Prostate gland (tissue), 2 donors: Measurements from ENCODE around the gene TAF11L9. TPM values are rescaled to one million over a fixed set of nuclear protein-coding genes. Genes with fewer than 3 reads are reported as not detected.

ENCODE experiments used
- small RNA-seq, 2 donors: library from RNA; depleted of rRNA; stranded (forward); fragments of <200 nt; gene quantifications; one replicate each; pipeline ENCODE3, GENCODE V24; 2016
- total RNA-seq, 2 donors: library from RNA; depleted of rRNA; stranded (reverse); fragments of >200 nt; gene quantifications; one replicate each; pipeline ENCODE4 v1.1.0, GENCODE V29; 2016

The TAF11L9 gene
- total RNA-seq, 2 donors from 2014 or later = not detected

Small RNA genes within 50 kb of the gene (small RNA-seq; reads per million reads assigned to genes)
- 0 reads per million in 2 donors for gene AC233724.3
- gene AC233724.4 = 0 reads per million in 2 donors
- 0 reads per million in 2 donors for gene AC233724.6
- gene AC233724.7 = 0 reads per million in 2 donors

Other genes with a start within 250 kb of the TAF11L9 start
- not detected for gene TAF11L2, start 96.2 kb downstream of the TAF11L9 start, total RNA-seq
- gene TAF11L3, start 76.0 kb downstream of the TAF11L9 start, total RNA-seq = not detected
- not detected for gene TAF11L4, start 72.6 kb downstream of the TAF11L9 start, total RNA-seq
- gene TAF11L5, start 69.2 kb downstream of the TAF11L9 start, total RNA-seq = not detected
- not detected for gene TAF11L6, start 65.7 kb downstream of the TAF11L9 start, total RNA-seq
- gene TAF11L7, start 8.6 kb downstream of the TAF11L9 start, total RNA-seq = not detected
- not detected for gene TAF11L8, start 3.4 kb downstream of the TAF11L9 start, total RNA-seq
- not detected for gene TAF11L10, start 3.4 kb upstream of the TAF11L9 start, total RNA-seq
- gene TAF11L11, start 9.8 kb upstream of the TAF11L9 start, total RNA-seq = not detected
- not detected for gene TAF11L12, start 16.0 kb upstream of the TAF11L9 start, total RNA-seq
- not detected for gene TAF11L13, start 37.7 kb upstream of the TAF11L9 start, total RNA-seq
- not detected for gene TAF11L14, start 40.1 kb upstream of the TAF11L9 start, total RNA-seq